Iris pigment epithelial cell (primary cell): ENCODE data around the gene CYSTM1.
"Not testable (repeated sequence)": the region's sequence is repeated elsewhere in the genome, so short reads cannot be mapped to it uniquely, and the experiment has no call there.

Source experiments
- DNase-seq: peaks from one replicate; pipeline ENCODE4 v3.0.0-alpha.2; 2011; ENCODE audit warnings: low read depth

Gene CYSTM1

GRCh38 chr5:140150201-140150600 is 24.8 kb upstream of the CYSTM1 start:
- no peak for DNase-seq

GRCh38 chr5:140151144-140152021 is 23.6 kb upstream of the CYSTM1 start:
- DNase-seq = no peak

GRCh38 chr5:140152022-140152999 is 22.7 kb upstream of the CYSTM1 start:
- DNase-seq = no peak

- no peak for DNase-seq
Measured at GRCh38 chr5:140153255-140153654, 21.7 kb upstream of the CYSTM1 start.

- DNase-seq = no peak
Measured at GRCh38 chr5:140153905-140154304, 21.1 kb upstream of the CYSTM1 start.

GRCh38 chr5:140154710-140155381 is 20.1 kb upstream of the CYSTM1 start:
- not testable (repeated sequence) for DNase-seq

GRCh38 chr5:140157032-140157781 is 17.8 kb upstream of the CYSTM1 start:
- DNase-seq = peak; percentile 73

- DNase-seq = no peak
Measured at GRCh38 chr5:140159014-140159927, 15.7 kb upstream of the CYSTM1 start.

- no peak for DNase-seq
Measured at GRCh38 chr5:140162275-140162674, 12.7 kb upstream of the CYSTM1 start.

- DNase-seq = no peak
Measured at GRCh38 chr5:140162781-140163180, 12.2 kb upstream of the CYSTM1 start.

- no peak for DNase-seq
Measured at GRCh38 chr5:140165101-140165922, 9.7 kb upstream of the CYSTM1 start.

GRCh38 chr5:140165923-140166270 is 9.1 kb upstream of the CYSTM1 start:
- DNase-seq = no peak

- no peak for DNase-seq
Measured at GRCh38 chr5:140166911-140167310, 8.1 kb upstream of the CYSTM1 start.

- no peak for DNase-seq
Measured at GRCh38 chr5:140168371-140168770, 6.6 kb upstream of the CYSTM1 start.

- peak; percentile 25 for DNase-seq
Measured at GRCh38 chr5:140169410-140169809, 5.6 kb upstream of the CYSTM1 start.

- no peak for DNase-seq
Measured at GRCh38 chr5:140172483-140172882, 2.5 kb upstream of the CYSTM1 start.

- DNase-seq = no peak
Measured at GRCh38 chr5:140174014-140174413, 974 bp upstream of the CYSTM1 start.

- DNase-seq = peak; percentile 58
Measured at GRCh38 chr5:140175367-140176030, 511 bp downstream of the CYSTM1 start.

GRCh38 chr5:140176031-140176387 is 1.0 kb downstream of the CYSTM1 start:
- no peak for DNase-seq
